Lung (tissue), 12 donors: ENCODE measurements around the gene BANF2. TPM values are rescaled to one million over a fixed set of nuclear protein-coding genes. Genes with fewer than 3 reads are reported as not detected.
"Not testable (repeated sequence)": the region's sequence is repeated elsewhere in the genome, so short reads cannot be mapped to it uniquely, and the experiment has no call there.

Experiments used
- ATAC-seq: fragments of 200-7000 bp; cut with Tn5 transposase; one replicate; pipeline ENCODE4 v1.9.1; 2020; ENCODE audit warnings: moderate number of reproducible peaks; ENCODE audit not compliant: insufficient read depth, low FRiP score
- DNase-seq, 3 donors: peaks; one replicate each; pipeline ENCODE4 v3.0.0-alpha.2; 2013 to 2017
- H3K27ac ChIP-seq, 2 donors: one replicate each; pipeline ENCODE4 v1.5.1; 2013; ENCODE audit warnings: mild to moderate bottlenecking in 2 of 2, moderate library complexity in 2 of 2, control low read depth in 1 of 2, inconsistent platforms in 1 of 2, low read depth in 1 of 2, low read length in 1 of 2
- H3K27me3 ChIP-seq, 3 donors: one replicate each; pipeline ENCODE4 v1.5.1; 2013; ENCODE audit warnings: low read length in 2 of 3; ENCODE audit not compliant: control insufficient read depth in 3 of 3, insufficient read depth in 3 of 3
- H3K36me3 ChIP-seq, 4 donors: one replicate each; pipeline ENCODE4 v1.5.1; 2013; ENCODE audit warnings: low read length in 4 of 4, mild to moderate bottlenecking in 1 of 4, moderate library complexity in 1 of 4; ENCODE audit not compliant: control insufficient read depth in 4 of 4, insufficient read depth in 4 of 4
- H3K4me1 ChIP-seq, 5 donors: one replicate each; pipeline ENCODE4 v1.5.1; 2013; ENCODE audit warnings: low read length in 5 of 5, mild to moderate bottlenecking in 2 of 5, moderate library complexity in 1 of 5; ENCODE audit not compliant: control insufficient read depth in 5 of 5, insufficient read depth in 5 of 5
- H3K4me3 ChIP-seq: one replicate; pipeline ENCODE4 v1.5.1; 2013; ENCODE audit warnings: mild to moderate bottlenecking, control low read depth, moderate library complexity
- H3K9ac ChIP-seq, 2 donors: one replicate each; pipeline ENCODE4 v1.5.1; 2013; ENCODE audit warnings: low read length in 2 of 2, control low read depth in 1 of 2; ENCODE audit not compliant: insufficient read depth in 1 of 2
- H3K9me3 ChIP-seq, 4 donors: one replicate each; pipeline ENCODE4 v1.5.1; 2013; ENCODE audit warnings: low read length in 3 of 4, mild to moderate bottlenecking in 1 of 4, moderate library complexity in 1 of 4; ENCODE audit not compliant: control insufficient read depth in 4 of 4, insufficient read depth in 3 of 4
- CTCF ChIP-seq: IDR thresholded peaks from 2 replicates; pipeline ENCODE4 v1.5.1; 2012; ENCODE audit warnings: mild to moderate bottlenecking; ENCODE audit errors: control extremely low read depth, extremely low read depth
- WGBS, 2 donors: extraction: QIAGEN DNeasy Blood & Tissue Kit; methylation state at CpG; one replicate each; pipeline ENCODE4 v1.1.7; 2013; 5-methylcytosine and 5-hydroxymethylcytosine counted together
- polyA plus RNA-seq, 2 donors: library from polyadenylated mRNA; stranded (reverse); fragments of 200-250 nt; gene quantifications; one replicate each; pipeline ENCODE4 v1.2.1, GENCODE V29; 2013
- total RNA-seq, 2 donors: library from RNA; depleted of rRNA in 1 of 2; stranded (reverse); fragments of >200 nt in 1 of 2; gene quantifications; one replicate each; pipeline ENCODE4 v1.2.1, GENCODE V29; 2014 to 2021
- donor health status: control.
- donor health status: control.
- donor health status: Bipolar disorder and iron deficiency.
- donor health status: healthy.
- donor health status: DM: yes; HTN: yes; CAD: no.

BANF2 gene
- total and polyA plus RNA-seq, 4 donors = not detected

DNA sequence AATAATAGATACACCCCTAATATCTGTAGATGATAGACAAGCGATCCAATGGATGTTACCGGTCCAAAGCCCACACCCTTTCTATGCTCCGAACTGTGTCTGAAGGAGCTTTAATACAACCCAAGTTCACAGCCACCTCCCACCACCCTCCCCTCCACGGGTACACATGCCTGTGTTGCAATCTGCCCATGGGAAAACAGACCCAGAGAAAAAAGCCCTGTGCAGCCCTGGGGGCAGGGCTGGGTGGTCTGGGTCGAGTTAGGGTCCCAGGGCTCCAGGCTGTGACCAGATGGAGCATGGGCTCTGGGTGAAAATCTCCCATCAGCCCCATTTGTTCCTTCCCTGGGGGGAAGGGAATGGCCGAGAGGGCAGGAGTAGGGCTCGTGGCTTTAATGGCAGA is 65.8 kb downstream of the BANF2 start:
- 79 to 80% methylated on average over 7 of the region's 7 CpGs for WGBS, 2 donors
- no peak overlapping the region for H3K4me3 ChIP-seq
- TF ChIP-seq CTCF = no peak
- no peak overlapping the region for H3K27ac ChIP-seq
- no peaks in the 10 kb centered on the region for H3K9me3 ChIP-seq
- no peaks in the 10 kb centered on the region for H3K27me3 ChIP-seq
- H3K36me3 ChIP-seq = no peaks in the 10 kb centered on the region
- DNase-seq (no peak), ATAC-seq (no peak)
- peaks cover 0 to 4% (median 0%) of the 10 kb centered on the region in 5 donors for H3K4me1 ChIP-seq
- no peak overlapping the region for H3K9ac ChIP-seq

DNA sequence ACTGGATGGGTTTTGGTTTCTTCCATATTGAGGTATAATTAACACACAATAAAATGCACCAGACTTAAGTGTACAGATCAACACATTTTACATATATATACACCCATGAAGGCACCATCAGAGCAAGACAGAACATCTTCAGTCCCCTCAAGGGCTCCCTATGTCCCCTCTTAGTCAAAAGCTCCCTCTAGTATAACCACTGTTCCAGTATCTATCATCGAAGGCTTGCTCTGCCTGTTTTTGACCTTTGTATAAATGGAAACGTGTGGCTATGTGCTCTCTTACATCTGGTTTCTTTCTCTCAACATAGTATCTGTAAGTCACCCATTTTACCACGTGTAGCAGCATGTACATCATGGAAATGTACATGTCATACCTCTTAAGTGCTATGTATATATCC is 66.5 kb downstream of the BANF2 start:
- 83 to 85% methylated on average over 3 of the region's 3 CpGs for WGBS, 2 donors
- no peak overlapping the region for H3K27ac ChIP-seq

DNA sequence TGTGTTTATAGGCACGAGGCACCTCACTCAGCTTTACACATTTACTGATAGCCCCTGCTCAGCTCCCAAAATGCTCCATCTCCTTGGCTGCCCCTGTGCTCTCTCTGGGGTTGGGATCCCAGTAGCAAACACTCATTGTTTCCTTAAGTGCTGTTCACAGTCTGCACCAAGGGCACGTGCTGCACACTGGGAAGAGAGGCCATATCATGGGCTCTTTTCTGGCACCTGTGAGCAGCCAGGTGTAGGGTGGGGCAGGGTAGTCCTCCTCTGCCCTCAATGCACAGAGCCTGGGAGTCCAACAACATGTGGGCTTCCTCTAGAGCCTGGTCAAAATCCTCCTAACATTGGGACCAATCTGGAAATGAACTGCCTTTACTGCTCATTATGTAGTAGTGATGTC is 67.9 kb downstream of the BANF2 start:
- TF ChIP-seq CTCF = no peak

More for the DNA sequence above, 66.5 kb downstream of the BANF2 start:
- H3K4me3 ChIP-seq = no peak overlapping the region
- H3K9me3 ChIP-seq = no peaks in the 10 kb centered on the region
- ATAC-seq = no peak
- H3K27me3 ChIP-seq = no peaks in the 10 kb centered on the region
- no peaks in the 10 kb centered on the region for H3K36me3 ChIP-seq
- DNase-seq = no peak
- peaks cover 0 to 5% (median 2%) of the 10 kb centered on the region in 5 donors for H3K4me1 ChIP-seq
- no peak overlapping the region for H3K9ac ChIP-seq
- TF ChIP-seq CTCF = no peak

GRCh38 chr20:17768271-17768670 is 68.5 kb downstream of the BANF2 start:
- H3K36me3 ChIP-seq = no peaks in the 10 kb centered on the region
- ATAC-seq (no peak), DNase-seq (no peak)
- no peak for TF ChIP-seq CTCF
- peaks cover 0 to 13% (median 0%) of the 10 kb centered on the region in 5 donors for H3K4me1 ChIP-seq
- no peaks in the 10 kb centered on the region for H3K27me3 ChIP-seq
- H3K27ac ChIP-seq = no peak overlapping the region
- no peak overlapping the region for H3K4me3 ChIP-seq
- WGBS, 2 donors = 31 to 38% methylated on average over 2 of the region's 2 CpGs
- H3K9me3 ChIP-seq = no peaks in the 10 kb centered on the region
- H3K9ac ChIP-seq = no peak overlapping the region

More for the DNA sequence above, 67.9 kb downstream of the BANF2 start:
- no peaks in the 10 kb centered on the region for H3K27me3 ChIP-seq
- peak in 1 of 3 donors; percentile 33 for DNase-seq
- no peak overlapping the region for H3K27ac ChIP-seq
- no peak overlapping the region for H3K9ac ChIP-seq
- no peak for ATAC-seq
- H3K36me3 ChIP-seq = no peaks in the 10 kb centered on the region
- 62 to 89% methylated on average over 2 of the region's 2 CpGs for WGBS, 2 donors
- H3K4me1 ChIP-seq = peaks cover 0 to 13% (median 0%) of the 10 kb centered on the region in 5 donors
- no peaks in the 10 kb centered on the region for H3K9me3 ChIP-seq
- H3K4me3 ChIP-seq = no peak overlapping the region

GRCh38 chr20:17769716-17770115 is 70.0 kb downstream of the BANF2 start:
- not testable (repeated sequence) for H3K27ac ChIP-seq, DNase-seq, H3K36me3 ChIP-seq, H3K9me3 ChIP-seq, H3K9ac ChIP-seq, ATAC-seq, H3K27me3 ChIP-seq, H3K4me3 ChIP-seq
- 94 to 96% methylated on average over 8 of the region's 8 CpGs for WGBS, 2 donors
- H3K4me1 ChIP-seq = peaks cover 0 to 13% (median 0%) of the 10 kb centered on the region in 5 donors
